WTC11 (cell line): ENCODE results near the gene OR2A14. TPM values are rescaled to one million over a fixed set of nuclear protein-coding genes. Genes with fewer than 3 reads are reported as not detected.

Source experiments
- ATAC-seq: fragments of 200-7000 bp; cut with Tn5 transposase; 2 replicates; pipeline ENCODE4 v1.10.0; 2021; ENCODE audit warnings: mild to moderate bottlenecking, moderate library complexity
- CTCF ChIA-PET: fragments of 300-600 bp; sonication (Branson Sonifier 250); formaldehyde crosslinking; loops from one replicate; lab custom pipeline; 2021; ENCODE audit warnings: antibody characterized with exemption; lab: Charles Lee
- POLR2A ChIA-PET: fragments of 350-600 bp; sonication (Branson Sonifier 250); formaldehyde crosslinking; loops from one replicate; lab custom pipeline; 2021; ENCODE audit warnings: antibody characterized with exemption; lab: Charles Lee
- DNase-seq: peaks from one replicate; pipeline ENCODE4 v3.0.0; 2021; ENCODE audit warnings: low spot score
- H3K27ac Mint-ChIP-seq: 2 replicates; pipeline ENCODE4 v1.8.0; 2021; ENCODE audit warnings: mixed read lengths
- H3K27me3 Mint-ChIP-seq: 2 replicates; pipeline ENCODE4 v1.8.0; 2021; ENCODE audit warnings: low read depth, mild to moderate bottlenecking, moderate library complexity, mixed read lengths
- H3K36me3 Mint-ChIP-seq: 2 replicates; pipeline ENCODE4 v1.8.0; 2021; ENCODE audit warnings: mixed read lengths
- H3K4me1 Mint-ChIP-seq: 2 replicates; pipeline ENCODE4 v1.8.0; 2022; ENCODE audit warnings: mixed read lengths
- H3K4me3 Mint-ChIP-seq: 2 replicates; pipeline ENCODE4 v1.8.0; 2021; ENCODE audit warnings: mild to moderate bottlenecking, moderate library complexity, mixed read lengths
- H3K9me3 Mint-ChIP-seq: 2 replicates; pipeline ENCODE4 v1.8.0; 2021; ENCODE audit warnings: mixed read lengths
- AR ChIP-seq: fragments of 250-450 bp; sonication (Bioruptor Pico); IDR thresholded peaks from 2 replicates; pipeline ENCODE4 v1.9.0; 2021; ENCODE audit warnings: mild to moderate bottlenecking
- ATF2 ChIP-seq: sonication (generic); formaldehyde crosslinking; IDR thresholded peaks from 2 replicates; pipeline ENCODE4 v1.8.1; 2022; ENCODE audit warnings: low read depth, missing genetic modification reagents, borderline replicate concordance
- ATF6 ChIP-seq: sonication (generic); formaldehyde crosslinking; IDR thresholded peaks from 2 replicates; pipeline ENCODE4 v1.8.1; 2023; ENCODE audit warnings: mild to moderate bottlenecking, missing genetic modification reagents
- EMX1 ChIP-seq: fragments of 250-450 bp; sonication (Bioruptor Pico); IDR thresholded peaks from 2 replicates; pipeline ENCODE4 v1.8.0; 2021; ENCODE audit warnings: mild to moderate bottlenecking
- GTF2I ChIP-seq: fragments of 250-450 bp; sonication (Bioruptor Pico); conservative IDR thresholded peaks from 2 replicates; pipeline ENCODE4 v1.4.0; 2021; ENCODE audit warnings: mild to moderate bottlenecking
- MAX ChIP-seq: sonication (generic); formaldehyde crosslinking; IDR thresholded peaks from 2 replicates; pipeline ENCODE4 v1.8.0; 2022; ENCODE audit warnings: mild to moderate bottlenecking, missing genetic modification reagents
- TEAD1 ChIP-seq: sonication (generic); formaldehyde crosslinking; IDR thresholded peaks from 2 replicates; pipeline ENCODE4 v1.8.0; 2022; ENCODE audit warnings: mild to moderate bottlenecking, missing genetic modification reagents
- ZMAT4 ChIP-seq: fragments of 250-450 bp; sonication (Bioruptor Pico); IDR thresholded peaks from 2 replicates; pipeline ENCODE4 v1.9.0; 2021; ENCODE audit warnings: mild to moderate bottlenecking
- ZNF121 ChIP-seq: sonication (generic); formaldehyde crosslinking; IDR thresholded peaks from 2 replicates; pipeline ENCODE4 v1.8.0; 2023; ENCODE audit warnings: missing genetic modification reagents
- ZNF219 ChIP-seq: sonication (generic); formaldehyde crosslinking; IDR thresholded peaks from 2 replicates; pipeline ENCODE4 v1.8.0; 2023; ENCODE audit warnings: missing genetic modification reagents, mild to moderate bottlenecking, borderline replicate concordance
- ZNF532 ChIP-seq: fragments of 250-450 bp; sonication (Bioruptor Pico); IDR thresholded peaks from 2 replicates; pipeline ENCODE4 v1.9.0; 2021; ENCODE audit warnings: mild to moderate bottlenecking, borderline replicate concordance
- total RNA-seq: library from RNA; stranded (reverse); gene quantifications from 3 replicates; pipeline ENCODE4 v1.2.3, GENCODE V29; 2021

The OR2A14 gene
- total RNA-seq, 1 experiment from 2014 or later: not detected

GRCh38 chr7:144134116-144134515 lies 11.1 kb downstream of the OR2A14 start (continued):
- TF ChIP-seq AR (no peak), MAX (CRISPR knock-in tag) (no peak), ATF6 (CRISPR knock-in tag) (no peak), ZNF121 (CRISPR knock-in tag) (no peak), EMX1 (CRISPR knock-in tag) (no peak)
- TF ChIP-seq, all 79 proteins: peak for 0

- TF ChIP-seq ZNF532 (CRISPR knock-in tag) (no peak), TEAD1 (CRISPR knock-in tag) (no peak), ZNF219 (CRISPR knock-in tag) (no peak), ZMAT4 (CRISPR knock-in tag) (no peak), ATF2 (no peak), GTF2I (no peak)
- Mint-ChIP-seq H3K36me3 (0 out of 2 replicates have a peak, but pooled peaks cover 3% of the 10 kb centered on the region), H3K27me3 (no peaks in the 10 kb centered on the region; the same call in 1 of the 2 replicates), H3K4me3 (no peak overlapping the region), H3K27ac (no peak overlapping the region), H3K4me1 (0 out of 2 replicates have a peak, but pooled peaks cover 2% of the 10 kb centered on the region), H3K9me3 (peaks cover 17% of the 10 kb centered on the region)
- no peak for ATAC-seq
- CTCF ChIA-PET: interaction anchor here (2.2 kb wide), 1 partner anchor 10 kb away, joined by 12 read pairs; no protein-coding TSS in a partner anchor
- DNase-seq: no peak
- POLR2A ChIA-PET: no interaction called here
These were observed 14.5 kb downstream of the OR2A14 start for GRCh38 chr7:144137501-144137900.

- DNase-seq: no peak
- H3K27me3 Mint-ChIP-seq: no peaks in the 10 kb centered on the region; the same call in 1 of the 2 replicates
- H3K4me3 Mint-ChIP-seq: no peak overlapping the region
- H3K27ac Mint-ChIP-seq: no peak overlapping the region
- no peaks in the 10 kb centered on the region for H3K4me1 Mint-ChIP-seq
- peaks cover 53% of the 10 kb centered on the region for H3K9me3 Mint-ChIP-seq
- no peak for ATAC-seq
- ChIA-PET POLR2A (no interaction called here), CTCF (interaction anchor here (2.0 kb wide), 1 partner anchor 14 kb away, joined by 6 read pairs; no protein-coding TSS in a partner anchor)
- H3K36me3 Mint-ChIP-seq: peaks cover 3% of the 10 kb centered on the region; the same call in 1 of the 2 replicates
- no peak for TF ChIP-seq AR
These were observed 19.2 kb downstream of the OR2A14 start for GRCh38 chr7:144142187-144142586.
